ENCODE measurements around the gene AREL1.

The AREL1 gene

GRCh38 chr14:74612350-74613021 lies 100.4 kb downstream of the AREL1 start:
- peak; percentile 66 to 67 for DNase-seq (ENCODE audit: low read depth in 1 of 2, low spot score in 1 of 2)

- DNase-seq (ENCODE audit: low read depth in 1 of 2, low spot score in 1 of 2) = no peak
Measured at GRCh38 chr14:74611650-74612349, 101.1 kb downstream of the AREL1 start, which contains the start of gene LTBP2. LTBP2 (minus strand) TSS chr14:74612237; CDS start chr14:74611944, 293 bp downstream.

All from activated CD4-positive, alpha-beta T cell treated with anti-CD3 and anti-CD28 coated beads, Interleukin-2, amount 50 U/mL, for 24 hours (primary cell).